ENCODE results near the gene TAB2.

- TF ChIP-seq CEBPB (IDR thresholded peaks at IDR 0.05; ENCODE audit: low read depth) (no peak), CTCF (IDR thresholded peaks at IDR 0.05 in 2 of 3, conservative IDR thresholded peaks at IDR 0.05 in 1 of 3; ENCODE audit: borderline replicate concordance in 1 of 3, insufficient read depth in 1 of 3, low read depth in 2 of 3, low read length in 2 of 3) (no peak)
Measured at GRCh38 chr6:149457316-149457884, 139.9 kb downstream of the TAB2 start.

Data from HCT116 (cell line).